ENCODE measurements around the gene TCN2.

DNA sequence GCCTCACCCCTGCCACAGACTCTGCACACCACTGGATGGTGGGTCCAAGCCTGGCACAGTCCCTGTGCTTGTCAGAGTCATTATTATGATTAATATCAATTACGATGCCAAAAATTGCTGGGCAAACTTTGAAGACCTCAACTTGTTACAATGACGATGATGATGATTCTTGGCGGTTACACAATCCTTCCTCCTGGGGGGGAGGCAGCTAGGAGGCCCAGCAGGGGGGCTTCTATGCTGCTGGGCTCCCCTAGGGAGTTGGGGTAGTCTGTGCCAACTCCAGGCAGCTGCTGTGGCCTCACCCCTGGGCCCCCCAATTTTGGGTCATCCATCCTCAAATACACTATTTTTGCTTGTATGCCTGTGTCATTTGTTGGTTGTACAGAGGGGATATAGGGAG lies 40.6 kb downstream of the TCN2 start:
- TF ChIP-seq, protein P1, sequence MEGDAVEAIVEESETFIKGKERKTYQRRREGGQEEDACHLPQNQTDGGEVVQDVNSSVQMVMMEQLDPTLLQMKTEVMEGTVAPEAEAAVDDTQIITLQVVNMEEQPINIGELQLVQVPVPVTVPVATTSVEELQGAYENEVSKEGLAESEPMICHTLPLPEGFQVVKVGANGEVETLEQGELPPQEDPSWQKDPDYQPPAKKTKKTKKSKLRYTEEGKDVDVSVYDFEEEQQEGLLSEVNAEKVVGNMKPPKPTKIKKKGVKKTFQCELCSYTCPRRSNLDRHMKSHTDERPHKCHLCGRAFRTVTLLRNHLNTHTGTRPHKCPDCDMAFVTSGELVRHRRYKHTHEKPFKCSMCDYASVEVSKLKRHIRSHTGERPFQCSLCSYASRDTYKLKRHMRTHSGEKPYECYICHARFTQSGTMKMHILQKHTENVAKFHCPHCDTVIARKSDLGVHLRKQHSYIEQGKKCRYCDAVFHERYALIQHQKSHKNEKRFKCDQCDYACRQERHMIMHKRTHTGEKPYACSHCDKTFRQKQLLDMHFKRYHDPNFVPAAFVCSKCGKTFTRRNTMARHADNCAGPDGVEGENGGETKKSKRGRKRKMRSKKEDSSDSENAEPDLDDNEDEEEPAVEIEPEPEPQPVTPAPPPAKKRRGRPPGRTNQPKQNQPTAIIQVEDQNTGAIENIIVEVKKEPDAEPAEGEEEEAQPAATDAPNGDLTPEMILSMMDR (IDR thresholded peaks at IDR 0.05) = no peak
- TF ChIP-seq POLR2A (IDR thresholded peaks at IDR 0.05) = no peak

Measured in thyroid gland (tissue), 4 donors.